Endothelial cell of umbilical vein (primary cell): ENCODE data around the gene TNRC6C. TPM values are rescaled to one million over a fixed set of nuclear protein-coding genes. Genes with fewer than 3 reads are reported as not detected.

Source experiments
- BruUV-seq: library from RNA; stranded (reverse); fragments of 400-500 nt; replicated peaks from 2 replicates; lab custom pipeline; 2021; lab: Mats Ljungman, UMichigan
- CTCF ChIA-PET: fragments of 300-600, 350-600 bp; sonication (Branson Sonifier 250); formaldehyde crosslinking; loops from one replicate; lab custom pipeline; 2021; ENCODE audit warnings: antibody characterized with exemption, inconsistent platforms; lab: Charles Lee
- POLR2A ChIA-PET: fragments of 300-600, 350-600 bp; sonication (Branson Sonifier 250); formaldehyde crosslinking; loops from one replicate; lab custom pipeline; 2021; ENCODE audit warnings: antibody characterized with exemption, inconsistent platforms; lab: Charles Lee
- DNase-seq: peaks from one replicate; pipeline ENCODE4 v3.0.0-alpha.2; 2011; ENCODE audit warnings: low read depth, low spot score
- FAIRE-seq: peaks from 2 replicates; lab custom pipeline; 2011; peaks lifted over from hg19 to GRCh38; lab: Jason Lieb, UNC
- H2AFZ ChIP-seq: 2 replicates; pipeline ENCODE4 v1.6.0; 2012; ENCODE audit warnings: low read depth, low read length, control low read depth, inconsistent platforms
- H3K27ac ChIP-seq: 2 replicates; pipeline ENCODE4 v1.5.1; 2011; ENCODE audit warnings: low read depth, mild to moderate bottlenecking, control low read depth, low read length, moderate library complexity; ENCODE audit not compliant: insufficient read depth
- H3K27me3 ChIP-seq, 2 experiments: 2 replicates each; pipeline versions ENCODE4 v1.6.0 to v1.6.1; 2011; ENCODE audit warnings: low read length in 2 of 2, mixed read lengths in 1 of 2; ENCODE audit not compliant: control insufficient read depth in 2 of 2, insufficient read depth in 2 of 2
- H3K36me3 ChIP-seq, 2 experiments: 2 replicates in 1 of 2; 3 replicates in 1 of 2; pipeline ENCODE4 v1.5.1; 2011; ENCODE audit warnings: low read length in 2 of 2, mild to moderate bottlenecking in 1 of 2, moderate library complexity in 1 of 2; ENCODE audit not compliant: control insufficient read depth in 2 of 2, insufficient read depth in 2 of 2; ENCODE audit errors: extremely low read depth in 1 of 2
- H3K4me1 ChIP-seq: 3 replicates; pipeline ENCODE4 v1.5.1; 2011; ENCODE audit warnings: mild to moderate bottlenecking, low read length; ENCODE audit not compliant: control insufficient read depth, insufficient read depth; ENCODE audit errors: extremely low read depth
- H3K4me2 ChIP-seq: 2 replicates; pipeline ENCODE4 v1.6.1; 2011; ENCODE audit warnings: low read length, control low read depth, mixed read lengths; ENCODE audit not compliant: insufficient read depth
- H3K4me3 ChIP-seq, 3 experiments: fragments of 200-600 bp in 1 of 3; sonication (generic), shearing (Covaris generic) in 1 of 3; replicated peaks in 1 of 3; 2 replicates each; pipeline ENCODE4 v1.5.1; 2011 to 2016; ENCODE audit warnings: control low read depth in 3 of 3, low read length in 3 of 3, mild to moderate bottlenecking in 2 of 3, inconsistent platforms in 1 of 3, low read depth in 1 of 3, moderate library complexity in 1 of 3; ENCODE audit not compliant: insufficient read depth in 1 of 3
- H3K79me2 ChIP-seq: 2 replicates; pipeline ENCODE4 v1.6.0; 2012; ENCODE audit warnings: low read length, inconsistent platforms; ENCODE audit not compliant: control insufficient read depth, insufficient read depth
- H3K9ac ChIP-seq: replicated peaks from 2 replicates; pipeline ENCODE3; 2011; ENCODE audit warnings: low read length, control low read depth; ENCODE audit not compliant: insufficient read depth; ENCODE audit errors: extremely low read depth
- H3K9me1 ChIP-seq: replicated peaks from 3 replicates; pipeline ENCODE4 v1.6.0; 2011; ENCODE audit warnings: mild to moderate bottlenecking, low read length; ENCODE audit not compliant: control insufficient read depth, insufficient read depth; ENCODE audit errors: extremely low read depth
- H3K9me3 ChIP-seq: replicated peaks from 2 replicates; pipeline ENCODE4 v1.5.1; 2012; ENCODE audit warnings: low read length, inconsistent platforms; ENCODE audit not compliant: control insufficient read depth, insufficient read depth
- H4K20me1 ChIP-seq: replicated peaks from 2 replicates; pipeline ENCODE3; 2011; ENCODE audit warnings: mild to moderate bottlenecking, low read length; ENCODE audit not compliant: control insufficient read depth, insufficient read depth; ENCODE audit errors: extremely low read depth
- EZH2 ChIP-seq: IDR thresholded peaks from 2 replicates; pipeline ENCODE4 v1.6.1; 2012; ENCODE audit warnings: borderline replicate concordance, low read depth, mild to moderate bottlenecking, moderate library complexity, low read length, inconsistent platforms; ENCODE audit not compliant: severe bottlenecking
- FOS ChIP-seq: IDR thresholded peaks from 2 replicates; pipeline ENCODE4 v1.6.1; 2011; ENCODE audit warnings: mild to moderate bottlenecking, low read length, moderate library complexity, borderline replicate concordance; ENCODE audit not compliant: insufficient read depth
- GATA2 ChIP-seq: IDR thresholded peaks from 2 replicates; pipeline ENCODE4 v1.7.0; 2011; ENCODE audit warnings: low read depth, mild to moderate bottlenecking, moderate library complexity, mixed read lengths, low read length; ENCODE audit not compliant: insufficient read length, insufficient read depth
- JUN ChIP-seq: IDR thresholded peaks from 2 replicates; pipeline ENCODE4 v1.6.1; 2011; ENCODE audit warnings: borderline replicate concordance, low read depth; ENCODE audit not compliant: insufficient read length, insufficient read depth
- MYC ChIP-seq: IDR thresholded peaks from one replicate; pipeline ENCODE4 v1.6.1; 2011; ENCODE audit warnings: mild to moderate bottlenecking, low read depth, low read length
- POLR2A ChIP-seq: IDR thresholded peaks from 2 replicates; pipeline ENCODE4 v1.6.1; 2012; ENCODE audit warnings: low read depth, mild to moderate bottlenecking, control low read depth, low read length
- POLR2AphosphoS5 ChIP-seq: IDR thresholded peaks from 2 replicates; pipeline ENCODE4 v1.6.1; 2012; ENCODE audit warnings: low read depth, mild to moderate bottlenecking, control low read depth, low read length, moderate library complexity; ENCODE audit not compliant: insufficient read depth
- dilution Hi-C: fragments of 300-500 bp; cut with MboI; formaldehyde crosslinking; loops from one replicate; pipeline ENCODE4 v1.15.0; 2019; ENCODE audit warnings: low sequenced_read_pairs; ENCODE audit not compliant: extremely low pct_ligation_motif_present
- intact Hi-C: fragments of 100-400 bp; cut with micrococcal nuclease; formaldehyde crosslinking; loops from one replicate; pipeline ENCODE4 v1.10.0; 2022
- polyA plus RNA-seq, 4 experiments: library from polyadenylated mRNA; depleted of rRNA in 3 of 4; stranded (reverse) in 3 of 4; unstranded in 1 of 4; fragments of >200 nt; gene quantifications; 2 replicates each; pipeline versions ENCODE4 v1.2.1 to v1.2.3, GENCODE V29; 2011 to 2012; ENCODE audit warnings: missing spikeins in 1 of 4
- total RNA-seq: library from RNA; stranded (reverse); gene quantifications from 2 replicates; pipeline ENCODE4 v1.2.3, GENCODE V29; 2021
- TF ChIP-seq, protein P1 (sequence below): IDR thresholded peaks from 2 replicates; pipeline ENCODE4 v1.6.1; 2011; ENCODE audit not compliant: insufficient read depth, insufficient read length
- TF ChIP-seq, protein P2 (sequence below), 2 donors: IDR thresholded peaks; 1 replicate in 1 of 2; 2 replicates in 1 of 2; pipeline ENCODE4 v1.5.1; 2011; ENCODE audit warnings: low read length in 2 of 2, mild to moderate bottlenecking in 2 of 2, moderate library complexity in 2 of 2, control low read depth in 1 of 2, inconsistent platforms in 1 of 2, low read depth in 1 of 2; ENCODE audit not compliant: insufficient read depth in 1 of 2; ENCODE audit errors: extremely low read depth in 1 of 2

TNRC6C gene
- total and polyA plus RNA-seq, 2 donors (not counting 3 experiments of a cell fraction or from before 2014, with no cell fraction given) = 2.1 to 17.5 TPM

DNA sequence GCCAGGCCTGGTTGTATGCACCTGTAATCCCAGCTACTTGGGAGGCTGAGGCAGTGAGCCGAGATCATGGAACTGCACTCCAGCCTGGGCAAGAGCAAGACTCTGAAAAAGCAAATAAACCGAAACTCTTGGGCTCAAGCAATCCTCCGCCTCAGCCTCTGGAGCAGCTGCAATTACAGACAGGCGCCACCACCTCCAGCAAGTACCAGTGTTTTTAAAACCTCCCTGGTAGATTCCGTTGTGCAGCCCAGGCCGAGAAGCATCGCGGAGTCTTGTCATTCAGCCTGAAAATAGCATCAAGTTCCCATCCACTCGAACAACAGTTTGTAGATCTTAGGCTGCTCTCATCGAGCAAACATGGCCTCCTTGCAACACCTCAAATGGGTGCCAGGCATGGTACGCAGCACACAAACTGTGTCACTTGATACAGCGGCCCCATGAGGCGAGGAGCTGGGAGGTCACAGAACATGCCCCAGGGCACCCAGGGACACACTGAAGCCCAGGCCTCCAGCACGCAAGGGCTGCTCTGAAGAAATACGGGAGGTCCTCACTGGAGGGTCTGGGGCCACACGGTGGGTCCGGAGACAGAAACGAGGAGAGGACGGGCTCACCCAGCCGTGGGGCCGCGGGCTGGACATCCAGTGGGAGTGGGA is 152.0 kb downstream of the TNRC6C start:
- Histone ChIP-seq H3K9me1 (no peaks in the 10 kb centered on the region), H3K4me3 (no peak overlapping the region), H3K4me1 (no peaks in the 10 kb centered on the region), H3K9me3 (no peaks in the 10 kb centered on the region), H2AFZ (no peak overlapping the region), H3K27me3 (no peaks in the 10 kb centered on the region), H3K27ac (no peak overlapping the region), H3K4me2 (no peak overlapping the region), H3K36me3 (peaks cover 0 to 6% of the 10 kb centered on the region in 2 experiments), H3K9ac (no peak overlapping the region), H3K79me2 (no peaks in the 10 kb centered on the region), H4K20me1 (no peaks in the 10 kb centered on the region)
- FAIRE-seq (no peak), DNase-seq (no peak)
- intact Hi-C loops = no loop called here
- ChIA-PET POLR2A (interaction anchor here (0.6 kb wide), 1 partner anchor 33 kb away, joined by 4 read pairs; no protein-coding TSS in a partner anchor), CTCF (interaction anchor here (1.1 to 3.7 kb wide), 5 partner anchors 25 to 140 kb away, joined by 4 to 14 read pairs (median 6); no protein-coding TSS in a partner anchor)
- TF ChIP-seq POLR2AphosphoS5 (no peak), MYC (no peak), FOS (no peak), GATA2 (no peak), POLR2A (no peak), JUN (no peak), EZH2 (no peak)
- TF ChIP-seq, protein P1, sequence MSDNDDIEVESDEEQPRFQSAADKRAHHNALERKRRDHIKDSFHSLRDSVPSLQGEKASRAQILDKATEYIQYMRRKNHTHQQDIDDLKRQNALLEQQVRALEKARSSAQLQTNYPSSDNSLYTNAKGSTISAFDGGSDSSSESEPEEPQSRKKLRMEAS = no peak
- TF ChIP-seq, protein P2, sequence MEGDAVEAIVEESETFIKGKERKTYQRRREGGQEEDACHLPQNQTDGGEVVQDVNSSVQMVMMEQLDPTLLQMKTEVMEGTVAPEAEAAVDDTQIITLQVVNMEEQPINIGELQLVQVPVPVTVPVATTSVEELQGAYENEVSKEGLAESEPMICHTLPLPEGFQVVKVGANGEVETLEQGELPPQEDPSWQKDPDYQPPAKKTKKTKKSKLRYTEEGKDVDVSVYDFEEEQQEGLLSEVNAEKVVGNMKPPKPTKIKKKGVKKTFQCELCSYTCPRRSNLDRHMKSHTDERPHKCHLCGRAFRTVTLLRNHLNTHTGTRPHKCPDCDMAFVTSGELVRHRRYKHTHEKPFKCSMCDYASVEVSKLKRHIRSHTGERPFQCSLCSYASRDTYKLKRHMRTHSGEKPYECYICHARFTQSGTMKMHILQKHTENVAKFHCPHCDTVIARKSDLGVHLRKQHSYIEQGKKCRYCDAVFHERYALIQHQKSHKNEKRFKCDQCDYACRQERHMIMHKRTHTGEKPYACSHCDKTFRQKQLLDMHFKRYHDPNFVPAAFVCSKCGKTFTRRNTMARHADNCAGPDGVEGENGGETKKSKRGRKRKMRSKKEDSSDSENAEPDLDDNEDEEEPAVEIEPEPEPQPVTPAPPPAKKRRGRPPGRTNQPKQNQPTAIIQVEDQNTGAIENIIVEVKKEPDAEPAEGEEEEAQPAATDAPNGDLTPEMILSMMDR (IDR thresholded peaks at IDR 0.05; ENCODE audit: extremely low read depth in 1 of 2, insufficient read depth in 1 of 2, low read depth in 1 of 2, low read length in 2 of 2) = no peak
- dilution Hi-C loops = no loop called here
- BruUV-seq = no TSS peak
